Measurements from ENCODE around the gene HSPBAP1.
A peak's percentile ranks its signal among the peaks of the same experiment; 100 is the strongest.

The HSPBAP1 gene

DNA sequence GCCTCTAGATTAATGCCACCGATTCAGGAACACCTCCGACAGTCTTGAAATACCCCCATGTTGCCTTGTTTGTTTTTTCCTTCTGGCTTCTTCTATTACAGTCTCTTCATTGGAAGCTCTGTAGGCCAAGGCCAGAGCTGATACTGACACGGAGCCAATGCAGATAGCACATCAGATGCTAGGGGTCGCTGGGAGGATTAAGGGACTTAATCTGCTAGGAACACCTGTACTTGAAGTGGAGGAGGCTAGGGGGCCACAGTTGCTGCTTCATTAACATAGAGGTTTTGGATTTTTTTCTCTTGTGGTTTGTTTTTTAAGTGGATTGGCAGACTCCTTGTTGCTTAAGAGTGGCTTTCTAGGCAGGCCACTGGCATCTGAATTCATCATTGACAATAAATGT is 63.4 kb downstream of the HSPBAP1 start:
- DNase-seq = peak; percentile 31

DNA sequence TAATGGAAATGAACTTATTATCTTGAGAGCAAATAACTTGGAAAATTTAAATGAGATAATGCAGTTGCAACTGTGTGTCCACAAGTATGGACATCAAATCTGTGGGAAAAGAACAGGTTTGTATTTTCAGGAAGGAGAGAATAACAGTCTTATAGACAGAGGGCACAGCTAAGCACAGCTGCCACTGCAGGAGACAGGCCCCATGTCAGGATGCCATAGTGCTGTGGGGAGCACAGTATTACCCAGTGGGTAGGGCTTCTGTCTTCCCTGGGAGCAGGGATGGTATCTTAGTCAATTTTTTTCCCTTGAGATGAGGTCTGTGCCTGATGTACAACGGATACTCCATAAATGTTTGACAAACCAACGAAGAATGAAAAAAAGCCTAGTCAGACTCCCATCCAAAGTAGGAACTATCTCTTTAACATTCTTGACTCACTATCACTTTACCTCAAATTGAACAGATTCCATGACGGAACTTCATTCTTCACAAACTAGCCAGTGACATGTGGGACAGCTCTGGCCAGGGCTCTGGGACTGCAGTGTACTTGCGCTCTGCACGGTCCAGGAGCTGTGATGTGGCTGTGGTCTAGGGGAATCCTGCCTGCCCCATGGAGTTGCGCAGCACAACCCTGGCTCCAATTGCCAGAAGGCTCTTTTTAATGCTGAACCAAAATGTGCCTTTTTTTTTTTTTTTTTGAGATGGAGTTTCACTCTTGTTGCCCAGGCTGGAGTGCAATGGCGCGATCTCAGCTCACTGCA is 64.7 kb downstream of the HSPBAP1 start:
- DNase-seq = no peak

DNA sequence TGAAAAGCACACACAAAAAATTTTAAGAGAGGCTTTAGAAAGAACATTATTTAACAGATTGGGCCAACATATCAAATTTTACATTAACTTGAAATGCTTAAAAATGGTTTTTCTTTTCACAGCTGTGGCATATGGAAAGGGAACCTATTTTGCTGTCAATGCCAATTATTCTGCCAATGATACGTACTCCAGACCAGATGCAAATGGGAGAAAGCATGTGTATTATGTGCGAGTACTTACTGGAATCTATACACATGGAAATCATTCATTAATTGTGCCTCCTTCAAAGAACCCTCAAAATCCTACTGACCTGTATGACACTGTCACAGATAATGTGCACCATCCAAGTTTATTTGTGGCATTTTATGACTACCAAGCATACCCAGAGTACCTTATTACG is 65.4 kb downstream of the HSPBAP1 start:
- DNase-seq = no peak

DNA sequence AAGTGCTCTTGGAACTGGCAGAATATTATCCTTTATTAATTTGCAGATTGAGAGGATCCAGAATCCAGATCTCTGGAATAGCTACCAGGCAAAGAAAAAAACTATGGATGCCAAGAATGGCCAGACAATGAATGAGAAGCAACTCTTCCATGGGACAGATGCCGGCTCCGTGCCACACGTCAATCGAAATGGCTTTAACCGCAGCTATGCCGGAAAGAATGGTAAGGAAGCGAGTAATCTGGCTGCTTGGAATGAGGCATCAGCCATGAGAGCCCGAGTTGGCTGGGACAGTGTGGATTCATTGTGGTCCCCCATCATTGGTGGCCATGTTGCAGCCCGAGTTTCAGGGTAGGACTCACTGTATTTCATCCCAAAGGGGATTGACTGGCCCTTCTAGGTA is 65.9 kb downstream of the HSPBAP1 start:
- no peak for DNase-seq

DNA sequence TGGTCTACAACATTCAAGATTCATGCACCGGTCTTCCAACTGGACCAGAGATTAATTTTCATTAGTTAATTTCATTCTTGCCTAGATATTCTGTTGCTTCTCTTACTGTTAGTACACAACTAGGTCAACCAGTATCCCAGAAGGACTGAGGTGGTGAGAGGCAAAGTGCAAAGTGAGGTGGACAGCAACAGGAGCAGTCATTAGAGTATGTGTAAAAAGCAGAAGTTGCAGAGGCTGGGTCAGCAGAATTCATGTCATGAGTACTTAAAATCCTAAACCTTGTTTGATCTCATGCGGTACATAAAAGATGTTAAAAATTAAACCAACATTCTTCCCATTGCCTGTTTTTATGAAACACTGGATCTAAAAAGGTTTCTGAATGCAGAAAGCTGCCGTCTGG is 66.3 kb downstream of the HSPBAP1 start:
- peak; percentile 15 for DNase-seq

DNA sequence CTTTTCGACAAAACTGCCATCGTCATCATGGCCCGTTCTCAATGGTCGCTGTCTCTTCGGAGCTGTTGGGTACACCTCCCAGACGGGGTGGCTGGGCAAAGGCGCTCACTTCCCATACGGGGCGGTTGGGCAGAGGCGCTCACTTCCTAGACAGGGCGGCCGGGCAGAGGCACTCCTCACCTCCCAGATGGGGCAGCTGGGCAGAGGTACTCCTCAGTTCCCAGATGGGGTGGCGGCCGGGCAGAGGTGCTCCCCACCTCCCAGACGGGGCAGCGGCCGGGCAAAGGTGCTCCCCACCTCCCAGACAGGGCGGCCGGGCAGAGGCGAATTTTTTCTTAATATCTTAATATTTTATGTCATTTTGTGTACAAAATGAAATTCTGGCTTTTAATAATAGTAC is 68.5 kb downstream of the HSPBAP1 start:
- no peak for DNase-seq

DNA sequence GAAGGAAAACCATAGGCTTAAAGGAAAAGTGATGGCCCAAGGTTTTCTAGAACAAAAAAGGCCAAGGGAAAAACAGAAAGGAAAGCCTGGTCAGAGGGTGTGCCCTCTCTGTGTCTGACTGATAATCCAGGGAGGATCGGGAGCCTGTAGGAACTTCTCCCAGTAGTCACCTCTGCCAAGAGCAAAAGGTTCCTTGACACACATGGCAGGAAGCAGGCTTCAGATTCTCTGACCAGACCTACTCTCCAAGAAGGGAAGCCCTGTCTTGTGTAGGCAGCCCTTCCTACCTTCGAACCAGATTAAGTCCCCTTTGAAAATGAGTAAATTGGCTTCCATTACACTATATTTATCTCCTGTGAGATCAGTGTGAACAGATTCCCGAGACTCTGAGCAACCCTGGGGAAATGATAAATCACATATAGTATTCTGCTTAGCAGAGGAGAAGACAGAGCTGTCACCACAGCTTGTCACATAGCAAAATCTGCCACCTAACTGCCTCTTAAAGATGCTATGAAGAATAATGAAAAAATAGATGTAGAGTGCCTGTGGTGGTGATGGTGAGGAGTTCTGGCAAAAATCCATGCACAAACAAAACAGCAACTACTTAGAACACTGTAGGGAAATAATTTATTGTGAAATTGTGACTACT is 74.2 kb downstream of the HSPBAP1 start:
- DNase-seq = no peak

DNA sequence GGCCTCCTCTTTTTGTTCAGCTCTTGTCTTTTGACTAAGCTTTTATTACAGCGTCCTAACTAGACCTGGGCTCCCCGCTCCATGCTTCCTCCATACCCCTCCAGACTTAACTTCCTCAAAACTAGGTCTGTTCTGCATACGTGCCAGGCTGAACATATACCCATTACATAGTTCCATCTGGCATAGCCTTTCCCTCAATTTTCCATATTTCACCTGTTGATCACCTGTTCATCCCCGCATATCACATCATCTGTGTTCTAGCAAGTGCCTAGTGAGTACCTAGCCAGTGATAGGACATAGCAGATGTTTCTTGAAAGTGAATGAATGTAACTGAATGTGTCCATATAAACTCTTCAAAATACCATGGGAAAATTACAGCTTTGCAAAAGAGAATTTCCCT is 77.0 kb downstream of the HSPBAP1 start:
- no peak for DNase-seq

DNA sequence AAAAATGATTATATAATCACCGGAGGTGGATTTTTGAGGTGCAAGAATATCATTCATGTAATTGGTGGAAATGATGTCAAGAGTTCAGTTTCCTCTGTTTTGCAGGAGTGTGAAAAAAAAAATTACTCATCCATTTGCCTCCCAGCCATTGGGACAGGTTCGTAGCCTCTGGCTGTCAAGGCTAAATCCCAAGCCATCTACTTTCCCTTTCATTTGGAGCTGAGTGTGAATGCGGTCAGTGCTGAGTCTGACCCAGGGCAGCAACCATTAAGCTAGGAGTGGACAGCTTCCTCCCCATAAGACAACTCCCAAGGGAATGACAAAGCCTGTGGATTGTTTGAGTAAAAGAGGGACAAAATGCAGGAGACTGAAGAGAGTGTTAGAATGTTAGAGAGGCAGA is 79.4 kb downstream of the HSPBAP1 start:
- no peak for DNase-seq

DNA sequence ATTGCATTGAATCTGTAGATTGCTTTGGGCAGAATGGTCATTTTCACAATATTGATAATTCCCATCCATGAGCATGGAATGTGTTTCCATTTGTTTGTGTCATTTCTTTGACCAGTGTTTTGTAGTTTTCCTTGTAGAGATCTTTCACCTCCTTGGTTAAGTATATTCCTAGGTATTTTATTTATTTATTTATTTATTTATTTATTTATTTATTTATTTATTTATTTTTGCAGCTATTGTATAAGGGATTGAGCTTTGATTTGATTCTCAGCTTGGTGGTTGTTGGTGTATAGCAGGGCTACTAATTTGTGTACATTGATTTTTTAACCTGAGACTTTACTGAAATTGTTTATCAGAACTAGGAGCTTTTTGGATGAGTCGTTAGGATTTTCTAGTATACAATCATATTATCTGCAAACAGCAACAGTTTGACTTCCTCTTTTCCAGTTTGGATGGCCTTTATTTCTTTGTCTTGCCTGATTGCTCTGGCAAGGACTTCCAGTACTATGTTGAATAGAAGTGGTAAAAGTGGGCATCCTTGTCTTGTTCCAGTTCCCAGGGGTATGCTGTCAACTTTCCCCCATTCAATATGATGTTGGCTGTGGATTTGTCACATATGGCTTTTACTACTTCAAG is 82.9 kb downstream of the HSPBAP1 start:
- DNase-seq = peak; percentile 45

DNA sequence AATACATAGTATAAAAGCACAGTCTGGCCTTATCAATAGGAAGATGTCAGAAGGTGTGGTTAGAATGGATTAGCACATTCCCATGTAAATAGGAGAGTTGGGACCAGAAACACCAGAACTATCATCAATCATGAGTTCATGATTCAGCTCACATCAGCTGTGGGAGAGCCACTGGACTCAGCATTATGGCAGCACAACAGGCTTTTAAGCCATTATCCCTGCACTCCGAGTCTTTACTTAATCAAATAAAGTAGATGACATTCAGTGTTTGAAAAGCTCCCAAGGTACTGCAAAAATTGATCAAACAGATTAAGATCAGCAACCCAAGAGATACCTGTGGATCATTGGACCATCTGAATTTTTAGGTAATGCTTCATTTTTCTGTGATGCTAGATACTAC is 88.3 kb downstream of the HSPBAP1 start:
- DNase-seq = no peak

DNA sequence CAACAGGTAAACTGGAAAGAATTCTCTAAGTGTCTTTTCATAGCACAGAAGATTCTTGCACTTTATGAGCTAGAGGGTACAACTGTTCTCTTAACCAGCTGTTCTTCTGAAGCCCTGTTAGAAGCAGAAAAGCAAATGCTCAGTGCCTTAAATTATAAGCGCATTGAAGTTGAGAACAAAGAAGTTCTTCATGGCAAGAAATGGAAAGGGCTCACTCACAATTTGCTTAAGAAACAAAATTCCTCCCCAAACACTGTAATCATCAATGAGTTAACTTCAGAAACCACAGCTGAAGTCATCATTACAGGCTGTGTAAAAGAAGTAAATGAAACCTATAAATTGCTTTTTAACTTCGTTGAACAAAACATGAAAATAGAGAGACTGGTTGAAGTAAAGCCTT is 93.4 kb downstream of the HSPBAP1 start:
- DNase-seq = no peak

DNA sequence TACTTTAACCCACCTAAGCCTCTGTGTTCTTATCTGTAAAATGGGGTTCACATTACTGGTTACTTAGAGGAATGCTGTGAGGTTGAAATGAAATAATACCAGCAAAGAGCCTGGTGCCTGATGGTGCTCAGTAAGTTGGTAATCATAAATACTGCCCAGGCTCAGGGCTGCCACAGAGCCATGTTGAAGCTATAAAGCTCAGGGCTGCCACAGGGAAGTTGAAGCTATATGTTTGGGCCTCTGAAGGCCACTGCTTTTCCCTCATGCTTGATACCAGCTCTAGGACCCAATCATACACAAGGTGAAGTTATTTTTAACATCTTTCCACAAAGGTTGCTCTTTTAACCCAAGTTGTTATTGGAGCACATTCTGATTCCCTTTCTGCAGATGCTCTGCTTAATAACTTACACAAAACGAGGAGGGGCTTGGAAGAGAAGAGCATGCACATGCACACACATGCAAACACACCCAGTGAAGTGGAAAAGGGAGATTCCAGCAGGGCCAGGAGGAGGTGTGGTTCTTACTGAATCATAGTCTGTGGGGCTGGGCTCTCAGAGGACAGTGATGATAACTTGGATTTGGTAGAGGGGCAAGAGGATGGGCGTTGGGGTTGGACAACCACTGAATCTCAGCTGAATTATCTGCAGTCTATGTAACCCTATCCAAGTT is 95.5 kb downstream of the HSPBAP1 start:
- DNase-seq = no peak

DNA sequence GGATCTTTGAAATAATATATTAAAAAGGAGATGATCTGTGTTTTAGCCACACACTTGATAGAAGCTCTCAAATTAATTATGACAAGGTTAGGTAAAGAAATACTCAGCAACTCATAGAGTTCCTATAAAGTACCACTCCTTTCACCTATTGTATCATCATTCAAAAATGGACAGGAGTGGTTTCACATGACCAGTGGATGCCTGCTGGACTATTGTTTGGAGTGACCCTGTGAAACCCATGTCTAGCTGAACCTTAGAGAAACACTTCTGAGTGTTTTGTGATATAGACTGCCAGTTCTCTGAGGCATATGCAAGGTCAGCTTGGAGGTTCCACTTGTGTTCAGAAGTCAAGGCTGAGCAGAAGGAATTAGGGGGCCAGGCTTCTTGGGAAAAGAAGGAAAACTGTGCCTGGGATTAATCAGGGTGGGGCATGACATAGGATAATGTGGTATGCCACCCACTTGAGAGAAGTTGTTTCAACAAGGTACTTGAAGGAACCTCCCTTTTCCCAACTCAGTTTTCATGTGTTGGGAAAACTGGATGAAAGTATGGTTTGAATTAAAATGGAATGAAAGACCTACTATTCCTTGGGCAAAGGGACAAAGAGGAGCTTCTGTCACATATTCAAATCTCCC is 97.6 kb downstream of the HSPBAP1 start:
- no peak for DNase-seq

DNA sequence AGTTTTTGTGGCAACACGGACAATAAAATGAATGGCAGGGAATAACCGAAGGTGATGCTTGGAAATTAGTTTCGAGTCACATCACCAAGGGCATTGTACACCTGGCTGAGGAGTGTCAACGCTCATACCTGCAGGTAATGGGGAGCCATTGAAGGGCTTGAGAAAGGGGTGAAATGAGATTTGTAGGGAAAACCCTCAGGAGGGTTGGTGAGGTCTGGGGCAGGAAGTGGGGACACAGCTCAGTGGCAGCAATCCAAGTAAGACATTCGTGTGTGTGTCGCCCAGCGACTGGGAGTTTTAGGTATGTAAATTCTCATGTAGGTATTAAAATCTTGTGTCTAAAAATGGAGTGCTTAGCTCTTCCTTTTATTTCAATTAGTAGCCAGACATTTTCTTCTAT is 98.7 kb downstream of the HSPBAP1 start:
- DNase-seq = no peak

DNA sequence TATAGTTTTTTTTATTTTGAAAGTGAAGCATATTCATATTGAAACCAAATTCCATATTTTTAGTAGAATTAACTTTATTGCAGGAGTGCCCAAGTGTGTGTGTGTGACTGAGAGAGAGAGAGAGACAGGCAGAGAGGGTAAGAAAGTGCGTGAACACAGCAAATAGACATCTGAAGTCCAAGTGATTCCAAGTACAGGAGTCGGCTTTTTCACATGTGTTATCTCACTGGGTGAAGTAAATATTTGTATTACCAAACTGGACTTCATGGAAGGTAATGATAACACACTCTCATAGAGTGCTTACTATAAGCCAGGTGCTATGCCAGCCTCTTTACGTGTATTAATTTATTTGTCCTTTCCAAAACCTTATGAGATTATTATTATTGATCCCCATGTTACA is 101.0 kb downstream of the HSPBAP1 start:
- no peak for DNase-seq

DNA sequence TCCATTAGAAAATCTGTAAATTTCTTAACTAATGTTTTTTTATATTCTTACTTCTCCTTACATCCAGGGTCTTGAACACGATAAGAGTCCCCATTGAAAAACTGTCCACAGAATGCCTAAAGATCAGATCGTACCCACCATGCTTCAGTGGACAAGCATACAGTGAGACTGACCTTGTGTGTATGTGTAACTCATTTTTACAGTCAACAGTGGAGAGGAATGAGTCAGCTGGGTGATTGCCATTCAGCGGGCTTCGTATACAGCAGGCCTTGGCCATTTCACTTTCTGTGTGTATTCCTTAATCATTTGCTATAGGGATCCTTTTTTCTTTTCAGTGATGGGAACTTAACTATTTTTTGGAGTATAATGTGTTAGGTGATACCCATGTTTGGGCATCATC is 102.4 kb downstream of the HSPBAP1 start:
- DNase-seq = no peak

DNA sequence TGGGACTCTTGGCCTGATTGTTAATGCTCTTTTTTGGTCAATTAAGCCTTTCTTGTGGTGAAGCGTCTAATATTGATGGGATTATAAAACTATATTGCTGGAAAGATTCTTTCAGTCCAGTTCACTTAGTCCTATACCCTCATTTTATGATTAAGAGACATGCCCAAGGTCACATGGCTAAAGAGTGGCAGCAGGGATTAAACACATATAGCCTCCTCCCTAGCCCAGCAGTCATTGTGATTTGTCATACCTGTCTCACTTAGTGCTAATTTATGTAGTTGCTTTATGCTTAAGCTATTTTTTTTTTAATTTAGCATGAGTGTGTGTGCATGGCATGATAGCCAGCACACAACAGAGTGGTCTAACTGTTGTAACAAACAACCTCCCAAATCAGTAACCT is 103.5 kb downstream of the HSPBAP1 start:
- DNase-seq = no peak
